ENCODE measurements around the gene LRFN2. TPM values are rescaled to one million over a fixed set of nuclear protein-coding genes. Genes with fewer than 3 reads are reported as not detected.

Gene LRFN2
- total and polyA plus RNA-seq, 2 experiments from 2014 or later: 0.29 to 2.5 TPM

GRCh38 chr6:40399888-40400457 lies 187.2 kb downstream of the LRFN2 start:
- Histone ChIP-seq H3K4me1 (ENCODE audit: insufficient read depth) (no peaks in the 10 kb centered on the region), H3K27ac (ENCODE audit: low read depth) (no peak overlapping the region), H3K27me3 (ENCODE audit: insufficient read depth) (no peaks in the 10 kb centered on the region), H3K36me3 (ENCODE audit: insufficient read depth) (no peaks in the 10 kb centered on the region), H4K20me1 (replicated peaks; ENCODE audit: insufficient read depth) (no peaks in the 10 kb centered on the region), H3K79me2 (replicated peaks; ENCODE audit: insufficient read depth) (no peaks in the 10 kb centered on the region), H3K4me2 (no peak overlapping the region), H2AFZ (no peak overlapping the region), H3F3A (replicated peaks; ENCODE audit: low read depth) (no peaks in the 10 kb centered on the region), H3K4me3 (no peak overlapping the region), H3K9me2 (ENCODE audit: insufficient read depth) (no peaks in the 10 kb centered on the region)
- no peak for TF ChIP-seq STAT1 (IDR thresholded peaks at IDR 0.05; ENCODE audit: unreplicated experiment)
- no peak for TF ChIP-seq NANOG (IDR thresholded peaks at IDR 0.05; ENCODE audit: borderline replicate concordance)
- TF ChIP-seq EZH2 (IDR thresholded peaks at IDR 0.05; ENCODE audit: low read depth, unreplicated experiment): no peak
- TF ChIP-seq, protein P1, sequence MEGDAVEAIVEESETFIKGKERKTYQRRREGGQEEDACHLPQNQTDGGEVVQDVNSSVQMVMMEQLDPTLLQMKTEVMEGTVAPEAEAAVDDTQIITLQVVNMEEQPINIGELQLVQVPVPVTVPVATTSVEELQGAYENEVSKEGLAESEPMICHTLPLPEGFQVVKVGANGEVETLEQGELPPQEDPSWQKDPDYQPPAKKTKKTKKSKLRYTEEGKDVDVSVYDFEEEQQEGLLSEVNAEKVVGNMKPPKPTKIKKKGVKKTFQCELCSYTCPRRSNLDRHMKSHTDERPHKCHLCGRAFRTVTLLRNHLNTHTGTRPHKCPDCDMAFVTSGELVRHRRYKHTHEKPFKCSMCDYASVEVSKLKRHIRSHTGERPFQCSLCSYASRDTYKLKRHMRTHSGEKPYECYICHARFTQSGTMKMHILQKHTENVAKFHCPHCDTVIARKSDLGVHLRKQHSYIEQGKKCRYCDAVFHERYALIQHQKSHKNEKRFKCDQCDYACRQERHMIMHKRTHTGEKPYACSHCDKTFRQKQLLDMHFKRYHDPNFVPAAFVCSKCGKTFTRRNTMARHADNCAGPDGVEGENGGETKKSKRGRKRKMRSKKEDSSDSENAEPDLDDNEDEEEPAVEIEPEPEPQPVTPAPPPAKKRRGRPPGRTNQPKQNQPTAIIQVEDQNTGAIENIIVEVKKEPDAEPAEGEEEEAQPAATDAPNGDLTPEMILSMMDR (conservative IDR thresholded peaks at IDR 0.05; ENCODE audit: low read depth in 2 of 2): no peak
- no peak for TF ChIP-seq EZH2phosphoT487 (IDR thresholded peaks at IDR 0.05; ENCODE audit: unreplicated experiment)
- no peak for TF ChIP-seq ZNF331 (CRISPR knock-in tag; IDR thresholded peaks at IDR 0.05; ENCODE audit: low read depth)
- TF ChIP-seq JUNB (IDR thresholded peaks at IDR 0.05; ENCODE audit: unreplicated experiment): no peak
- TF ChIP-seq, protein P2, sequence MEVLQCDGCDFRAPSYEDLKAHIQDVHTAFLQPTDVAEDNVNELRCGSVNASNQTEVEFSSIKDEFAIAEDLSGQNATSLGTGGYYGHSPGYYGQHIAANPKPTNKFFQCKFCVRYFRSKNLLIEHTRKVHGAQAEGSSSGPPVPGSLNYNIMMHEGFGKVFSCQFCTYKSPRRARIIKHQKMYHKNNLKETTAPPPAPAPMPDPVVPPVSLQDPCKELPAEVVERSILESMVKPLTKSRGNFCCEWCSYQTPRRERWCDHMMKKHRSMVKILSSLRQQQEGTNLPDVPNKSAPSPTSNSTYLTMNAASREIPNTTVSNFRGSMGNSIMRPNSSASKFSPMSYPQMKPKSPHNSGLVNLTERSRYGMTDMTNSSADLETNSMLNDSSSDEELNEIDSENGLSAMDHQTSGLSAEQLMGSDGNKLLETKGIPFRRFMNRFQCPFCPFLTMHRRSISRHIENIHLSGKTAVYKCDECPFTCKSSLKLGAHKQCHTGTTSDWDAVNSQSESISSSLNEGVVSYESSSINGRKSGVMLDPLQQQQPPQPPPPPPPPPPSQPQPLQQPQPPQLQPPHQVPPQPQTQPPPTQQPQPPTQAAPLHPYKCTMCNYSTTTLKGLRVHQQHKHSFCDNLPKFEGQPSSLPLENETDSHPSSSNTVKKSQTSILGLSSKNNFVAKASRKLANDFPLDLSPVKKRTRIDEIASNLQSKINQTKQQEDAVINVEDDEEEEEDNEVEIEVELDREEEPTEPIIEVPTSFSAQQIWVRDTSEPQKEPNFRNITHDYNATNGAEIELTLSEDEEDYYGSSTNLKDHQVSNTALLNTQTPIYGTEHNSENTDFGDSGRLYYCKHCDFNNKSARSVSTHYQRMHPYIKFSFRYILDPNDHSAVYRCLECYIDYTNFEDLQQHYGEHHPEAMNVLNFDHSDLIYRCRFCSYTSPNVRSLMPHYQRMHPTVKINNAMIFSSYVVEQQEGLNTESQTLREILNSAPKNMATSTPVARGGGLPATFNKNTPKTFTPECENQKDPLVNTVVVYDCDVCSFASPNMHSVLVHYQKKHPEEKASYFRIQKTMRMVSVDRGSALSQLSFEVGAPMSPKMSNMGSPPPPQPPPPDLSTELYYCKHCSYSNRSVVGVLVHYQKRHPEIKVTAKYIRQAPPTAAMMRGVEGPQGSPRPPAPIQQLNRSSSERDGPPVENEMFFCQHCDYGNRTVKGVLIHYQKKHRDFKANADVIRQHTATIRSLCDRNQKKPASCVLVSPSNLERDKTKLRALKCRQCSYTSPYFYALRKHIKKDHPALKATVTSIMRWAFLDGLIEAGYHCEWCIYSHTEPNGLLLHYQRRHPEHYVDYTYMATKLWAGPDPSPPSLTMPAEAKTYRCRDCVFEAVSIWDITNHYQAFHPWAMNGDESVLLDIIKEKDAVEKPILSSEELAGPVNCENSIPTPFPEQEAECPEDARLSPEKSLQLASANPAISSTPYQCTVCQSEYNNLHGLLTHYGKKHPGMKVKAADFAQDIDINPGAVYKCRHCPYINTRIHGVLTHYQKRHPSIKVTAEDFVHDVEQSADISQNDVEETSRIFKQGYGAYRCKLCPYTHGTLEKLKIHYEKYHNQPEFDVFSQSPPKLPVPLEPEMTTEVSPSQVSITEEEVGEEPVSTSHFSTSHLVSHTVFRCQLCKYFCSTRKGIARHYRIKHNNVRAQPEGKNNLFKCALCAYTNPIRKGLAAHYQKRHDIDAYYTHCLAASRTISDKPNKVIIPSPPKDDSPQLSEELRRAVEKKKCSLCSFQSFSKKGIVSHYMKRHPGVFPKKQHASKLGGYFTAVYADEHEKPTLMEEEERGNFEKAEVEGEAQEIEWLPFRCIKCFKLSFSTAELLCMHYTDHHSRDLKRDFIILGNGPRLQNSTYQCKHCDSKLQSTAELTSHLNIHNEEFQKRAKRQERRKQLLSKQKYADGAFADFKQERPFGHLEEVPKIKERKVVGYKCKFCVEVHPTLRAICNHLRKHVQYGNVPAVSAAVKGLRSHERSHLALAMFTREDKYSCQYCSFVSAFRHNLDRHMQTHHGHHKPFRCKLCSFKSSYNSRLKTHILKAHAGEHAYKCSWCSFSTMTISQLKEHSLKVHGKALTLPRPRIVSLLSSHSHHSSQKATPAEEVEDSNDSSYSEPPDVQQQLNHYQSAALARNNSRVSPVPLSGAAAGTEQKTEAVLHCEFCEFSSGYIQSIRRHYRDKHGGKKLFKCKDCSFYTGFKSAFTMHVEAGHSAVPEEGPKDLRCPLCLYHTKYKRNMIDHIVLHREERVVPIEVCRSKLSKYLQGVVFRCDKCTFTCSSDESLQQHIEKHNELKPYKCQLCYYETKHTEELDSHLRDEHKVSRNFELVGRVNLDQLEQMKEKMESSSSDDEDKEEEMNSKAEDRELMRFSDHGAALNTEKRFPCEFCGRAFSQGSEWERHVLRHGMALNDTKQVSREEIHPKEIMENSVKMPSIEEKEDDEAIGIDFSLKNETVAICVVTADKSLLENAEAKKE (CRISPR knock-in tag; IDR thresholded peaks at IDR 0.05): no peak
- TF ChIP-seq ZNF114 (CRISPR knock-in tag; IDR thresholded peaks at IDR 0.05): no peak
- TF ChIP-seq, protein P3, sequence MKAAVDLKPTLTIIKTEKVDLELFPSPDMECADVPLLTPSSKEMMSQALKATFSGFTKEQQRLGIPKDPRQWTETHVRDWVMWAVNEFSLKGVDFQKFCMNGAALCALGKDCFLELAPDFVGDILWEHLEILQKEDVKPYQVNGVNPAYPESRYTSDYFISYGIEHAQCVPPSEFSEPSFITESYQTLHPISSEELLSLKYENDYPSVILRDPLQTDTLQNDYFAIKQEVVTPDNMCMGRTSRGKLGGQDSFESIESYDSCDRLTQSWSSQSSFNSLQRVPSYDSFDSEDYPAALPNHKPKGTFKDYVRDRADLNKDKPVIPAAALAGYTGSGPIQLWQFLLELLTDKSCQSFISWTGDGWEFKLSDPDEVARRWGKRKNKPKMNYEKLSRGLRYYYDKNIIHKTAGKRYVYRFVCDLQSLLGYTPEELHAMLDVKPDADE (IDR thresholded peaks at IDR 0.05): no peak
- no peak for TF ChIP-seq POLR2AphosphoS5 (IDR thresholded peaks at IDR 0.05; ENCODE audit: low read depth)
- TF ChIP-seq CREB1 (CRISPR knock-in tag; IDR thresholded peaks at IDR 0.05; ENCODE audit: low read depth): no peak
- TF ChIP-seq, protein P4, sequence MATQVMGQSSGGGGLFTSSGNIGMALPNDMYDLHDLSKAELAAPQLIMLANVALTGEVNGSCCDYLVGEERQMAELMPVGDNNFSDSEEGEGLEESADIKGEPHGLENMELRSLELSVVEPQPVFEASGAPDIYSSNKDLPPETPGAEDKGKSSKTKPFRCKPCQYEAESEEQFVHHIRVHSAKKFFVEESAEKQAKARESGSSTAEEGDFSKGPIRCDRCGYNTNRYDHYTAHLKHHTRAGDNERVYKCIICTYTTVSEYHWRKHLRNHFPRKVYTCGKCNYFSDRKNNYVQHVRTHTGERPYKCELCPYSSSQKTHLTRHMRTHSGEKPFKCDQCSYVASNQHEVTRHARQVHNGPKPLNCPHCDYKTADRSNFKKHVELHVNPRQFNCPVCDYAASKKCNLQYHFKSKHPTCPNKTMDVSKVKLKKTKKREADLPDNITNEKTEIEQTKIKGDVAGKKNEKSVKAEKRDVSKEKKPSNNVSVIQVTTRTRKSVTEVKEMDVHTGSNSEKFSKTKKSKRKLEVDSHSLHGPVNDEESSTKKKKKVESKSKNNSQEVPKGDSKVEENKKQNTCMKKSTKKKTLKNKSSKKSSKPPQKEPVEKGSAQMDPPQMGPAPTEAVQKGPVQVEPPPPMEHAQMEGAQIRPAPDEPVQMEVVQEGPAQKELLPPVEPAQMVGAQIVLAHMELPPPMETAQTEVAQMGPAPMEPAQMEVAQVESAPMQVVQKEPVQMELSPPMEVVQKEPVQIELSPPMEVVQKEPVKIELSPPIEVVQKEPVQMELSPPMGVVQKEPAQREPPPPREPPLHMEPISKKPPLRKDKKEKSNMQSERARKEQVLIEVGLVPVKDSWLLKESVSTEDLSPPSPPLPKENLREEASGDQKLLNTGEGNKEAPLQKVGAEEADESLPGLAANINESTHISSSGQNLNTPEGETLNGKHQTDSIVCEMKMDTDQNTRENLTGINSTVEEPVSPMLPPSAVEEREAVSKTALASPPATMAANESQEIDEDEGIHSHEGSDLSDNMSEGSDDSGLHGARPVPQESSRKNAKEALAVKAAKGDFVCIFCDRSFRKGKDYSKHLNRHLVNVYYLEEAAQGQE (IDR thresholded peaks at IDR 0.05; ENCODE audit: unreplicated experiment): no peak
- ATAC-seq (no peak), DNase-seq (ENCODE audit: low spot score) (no peak)
- H3K4me1 Mint-ChIP-seq: peaks cover 3% of the 10 kb centered on the region
- H3K27me3 Mint-ChIP-seq (ENCODE audit: insufficient read depth, low read depth, poor library complexity): no peaks in the 10 kb centered on the region
- no peaks in the 10 kb centered on the region; the same call in 2 of the 3 replicates for H3K9me3 Mint-ChIP-seq
- no peak overlapping the region for H3K27ac Mint-ChIP-seq
- H3K36me3 Mint-ChIP-seq (ENCODE audit: low read depth): no peaks in the 10 kb centered on the region
- H3K4me3 Mint-ChIP-seq: no peak overlapping the region

All from GM23338 (cell line).